Hematopoietic multipotent progenitor cell treated with erythropoietin and hydrocortisone succinate and interleukin-3 and kit ligand, for 15 days (in vitro differentiated cells): ENCODE measurements around the gene STX11.
"Not testable (repeated sequence)": the region's sequence is repeated elsewhere in the genome, so short reads cannot be mapped to it uniquely, and the experiment has no call there.

ENCODE experiments used
- DNase-seq: peaks from one replicate; pipeline ENCODE4 v3.0.0-alpha.2; 2015; ENCODE audit warnings: low spot score

STX11 gene

GRCh38 chr6:144176043-144176442, 25.7 kb downstream of the STX11 start:
- DNase-seq, result no peak

GRCh38 chr6:144177726-144178125, 27.4 kb downstream of the STX11 start:
- DNase-seq, result no peak

GRCh38 chr6:144178323-144178722, 28.0 kb downstream of the STX11 start:
- DNase-seq, result no peak

- no peak for DNase-seq
Observed at GRCh38 chr6:144179237-144179636, 28.9 kb downstream of the STX11 start.

- DNase-seq, result no peak
Observed at GRCh38 chr6:144179828-144180227, 29.5 kb downstream of the STX11 start.

GRCh38 chr6:144180354-144180753, 30.0 kb downstream of the STX11 start:
- DNase-seq, result not testable (repeated sequence)

- no peak for DNase-seq
Observed at GRCh38 chr6:144181639-144182038, 31.3 kb downstream of the STX11 start.

- not testable (repeated sequence) for DNase-seq
Observed at GRCh38 chr6:144184186-144184585, 33.9 kb downstream of the STX11 start.

GRCh38 chr6:144185133-144185836, 35.0 kb downstream of the STX11 start:
- no peak for DNase-seq

- DNase-seq, result no peak
Observed at GRCh38 chr6:144186817-144187625, 36.7 kb downstream of the STX11 start.

- no peak for DNase-seq
Observed at GRCh38 chr6:144189351-144189750, 39.0 kb downstream of the STX11 start.

- no peak for DNase-seq
Observed at GRCh38 chr6:144190080-144190479, 39.8 kb downstream of the STX11 start.

- DNase-seq, result no peak
Observed at GRCh38 chr6:144190593-144190992, 40.3 kb downstream of the STX11 start.

- no peak for DNase-seq
Observed at GRCh38 chr6:144193181-144193580, 42.9 kb downstream of the STX11 start.

- no peak for DNase-seq
Observed at GRCh38 chr6:144194293-144194810, 44.0 kb downstream of the STX11 start.

- no peak for DNase-seq
Observed at GRCh38 chr6:144195671-144196270, 45.5 kb downstream of the STX11 start.

GRCh38 chr6:144197919-144198318, 47.6 kb downstream of the STX11 start:
- DNase-seq, result no peak

- no peak for DNase-seq
Observed at GRCh38 chr6:144202879-144203468, 52.7 kb downstream of the STX11 start.

- no peak for DNase-seq
Observed at GRCh38 chr6:144211160-144211559, 60.8 kb downstream of the STX11 start.

- no peak for DNase-seq
Observed at GRCh38 chr6:144213315-144213714, 63.0 kb downstream of the STX11 start.

GRCh38 chr6:144214029-144214428, 63.7 kb downstream of the STX11 start:
- DNase-seq, result no peak

- no peak for DNase-seq
Observed at GRCh38 chr6:144214622-144215401, 64.5 kb downstream of the STX11 start.
